Retina (tissue), 1 donor: Measurements from ENCODE around the gene C19orf47.

Source experiments
- DNase-seq: peaks from one replicate; pipeline ENCODE4 v3.0.0-alpha.2; 2016

Gene C19orf47

DNA sequence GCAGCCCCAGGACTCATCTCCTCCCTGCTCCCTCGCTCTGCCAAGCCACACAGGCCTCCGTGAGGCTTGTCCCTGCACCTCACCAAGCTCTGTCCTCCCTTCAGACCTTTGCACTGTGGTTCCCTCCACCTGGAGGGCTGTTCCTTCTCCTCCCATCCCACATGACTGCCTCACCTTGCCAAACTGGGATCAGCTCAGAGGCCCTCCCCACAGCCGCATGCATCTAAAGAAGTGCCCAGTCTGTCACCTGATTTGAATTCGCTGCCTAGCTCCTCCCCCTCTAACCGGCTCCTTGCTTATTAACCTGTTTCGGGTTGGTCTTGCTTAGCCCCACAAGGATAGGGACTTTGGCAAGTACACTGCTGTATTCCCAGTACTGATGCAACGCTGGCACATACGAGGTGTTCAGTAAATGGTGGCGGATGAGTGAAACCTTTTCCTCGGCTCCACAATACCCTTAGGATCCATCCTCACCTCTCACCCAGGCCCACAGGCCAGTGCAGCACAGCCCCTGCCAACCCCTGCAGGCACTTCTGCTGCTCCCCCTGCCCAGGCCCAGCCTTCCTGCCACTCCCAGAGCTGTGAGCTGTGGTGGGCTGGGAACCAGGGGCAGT, 67.5 kb downstream of the C19orf47 start:
- DNase-seq, result no peak

DNA sequence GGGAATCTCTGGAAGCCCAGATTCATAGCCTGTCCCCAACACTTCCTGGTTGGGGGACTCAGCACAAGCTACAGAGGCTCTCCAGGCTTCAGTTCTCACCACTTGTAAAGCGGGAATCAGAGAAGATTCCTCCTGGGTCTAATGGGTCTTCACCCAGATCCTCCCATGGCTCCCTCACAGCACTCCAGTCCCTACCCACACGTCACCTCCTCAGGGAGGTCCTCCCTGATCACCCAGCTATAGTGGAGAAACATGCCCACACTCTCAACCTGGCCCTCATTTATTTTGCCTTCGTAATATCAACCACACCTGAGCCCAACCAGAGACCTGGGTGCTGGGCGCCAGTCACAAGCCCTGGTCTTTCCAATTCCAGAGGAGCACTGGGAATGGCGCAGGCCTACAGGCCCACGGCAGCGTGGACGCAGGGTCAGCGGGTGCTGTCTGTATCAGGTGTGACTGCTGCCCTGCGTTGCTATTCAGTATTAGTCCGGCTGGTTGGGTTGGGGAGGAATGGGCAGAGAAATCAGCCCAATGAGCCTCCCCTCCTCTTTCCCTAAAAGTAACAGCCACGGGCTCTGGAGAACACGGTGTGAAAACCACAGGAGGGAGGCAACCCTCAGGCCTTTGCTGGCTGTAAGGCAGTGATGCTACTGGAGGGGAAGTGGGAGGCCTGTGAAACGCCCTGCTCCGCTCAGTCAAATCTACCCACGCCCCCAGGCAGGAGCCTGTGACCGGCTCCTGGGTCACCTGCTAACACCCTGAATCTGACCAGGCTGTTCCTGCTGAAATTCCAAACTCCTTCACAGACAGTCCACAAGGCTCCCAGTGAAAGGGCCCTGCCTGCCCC, 68.2 kb downstream of the C19orf47 start:
- DNase-seq, result no peak

DNA sequence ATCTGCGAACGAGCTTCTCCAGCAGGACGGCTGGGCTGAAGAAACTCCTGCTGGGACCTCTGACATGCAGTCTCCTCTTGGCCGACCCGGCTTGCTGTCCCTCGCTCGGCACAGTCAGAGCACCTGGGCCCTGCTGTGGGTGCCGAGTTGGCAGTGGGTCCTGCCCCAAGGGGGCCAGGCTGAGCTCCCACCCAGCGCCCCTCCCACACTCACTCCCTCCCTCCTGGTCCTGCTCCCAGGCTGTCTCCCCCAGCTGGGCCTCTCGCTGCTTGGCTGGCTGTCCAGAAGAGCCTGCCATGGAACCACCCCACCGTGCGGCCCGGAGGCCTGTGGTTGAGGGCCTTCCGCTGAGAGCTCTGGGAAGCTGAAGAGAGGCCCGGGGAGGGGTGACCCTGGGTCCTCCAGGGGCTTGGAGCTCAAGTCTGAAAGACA, 69.1 kb downstream of the C19orf47 start:
- peak; percentile 47 for DNase-seq

DNA sequence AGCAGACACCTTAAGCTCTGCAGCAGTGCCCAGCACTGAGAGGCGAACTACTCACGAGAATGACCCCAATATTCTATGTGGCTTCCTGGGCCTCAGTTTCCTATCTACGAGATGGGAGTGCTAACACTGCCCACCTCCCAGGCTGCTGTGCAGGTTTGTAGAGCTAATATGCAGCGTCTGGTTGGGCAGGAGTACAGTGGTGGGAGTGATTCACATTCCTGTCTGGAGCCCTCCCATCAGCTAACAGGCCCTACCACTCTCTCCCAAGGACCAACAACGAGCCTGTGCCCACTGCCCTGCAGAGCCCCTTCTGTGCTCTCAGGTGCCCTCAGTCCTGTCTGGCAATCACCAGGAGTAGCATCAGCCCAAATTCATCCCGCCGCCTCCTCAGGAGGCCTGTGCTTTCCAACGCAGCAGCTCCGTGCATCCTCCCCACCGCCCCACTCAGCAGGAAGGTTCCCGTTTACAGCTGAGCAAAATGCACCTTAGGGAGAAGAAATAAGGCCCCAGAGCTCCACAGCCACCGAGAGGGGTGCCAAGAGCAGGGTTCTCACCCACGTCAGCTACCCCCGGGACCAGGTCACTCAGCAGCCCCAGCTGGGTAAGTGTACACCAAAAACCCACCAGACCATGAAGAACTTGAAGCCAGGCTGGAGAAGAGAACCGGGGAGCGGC, 69.7 kb downstream of the C19orf47 start:
- DNase-seq, result no peak

DNA sequence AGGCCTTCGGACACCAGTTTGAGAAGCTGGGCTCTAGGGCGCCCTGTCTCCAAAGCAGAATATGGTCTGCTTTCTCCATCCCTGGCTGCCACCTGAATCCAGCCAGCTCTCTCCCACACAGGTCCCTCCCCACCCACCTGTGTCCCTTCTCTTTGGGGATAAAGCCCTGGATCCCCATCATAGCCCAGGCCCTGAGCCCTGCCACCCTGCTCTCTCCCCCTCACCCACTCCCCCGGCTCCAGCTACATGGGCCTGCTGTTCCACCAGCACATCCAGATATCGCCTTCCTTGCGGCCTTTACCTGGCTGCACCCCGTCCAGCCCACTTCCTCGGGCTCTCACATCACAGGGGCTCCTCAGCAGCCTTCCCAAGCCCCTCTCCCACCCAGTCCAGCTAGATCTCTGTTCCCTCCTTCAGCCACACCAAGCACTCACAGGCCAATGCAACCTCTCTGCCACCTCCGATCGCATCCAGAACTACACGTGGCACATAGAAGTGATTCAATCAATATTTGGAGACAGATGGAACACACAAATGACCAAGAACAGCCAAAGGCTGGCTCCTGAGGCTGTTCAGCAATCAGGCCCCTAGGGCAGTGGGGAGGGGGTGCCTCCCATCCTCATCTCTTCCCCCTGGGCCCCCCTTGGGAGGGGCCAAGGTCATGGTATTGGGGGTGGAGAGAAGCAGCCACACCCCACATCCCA, 70.7 kb downstream of the C19orf47 start:
- no peak for DNase-seq

DNA sequence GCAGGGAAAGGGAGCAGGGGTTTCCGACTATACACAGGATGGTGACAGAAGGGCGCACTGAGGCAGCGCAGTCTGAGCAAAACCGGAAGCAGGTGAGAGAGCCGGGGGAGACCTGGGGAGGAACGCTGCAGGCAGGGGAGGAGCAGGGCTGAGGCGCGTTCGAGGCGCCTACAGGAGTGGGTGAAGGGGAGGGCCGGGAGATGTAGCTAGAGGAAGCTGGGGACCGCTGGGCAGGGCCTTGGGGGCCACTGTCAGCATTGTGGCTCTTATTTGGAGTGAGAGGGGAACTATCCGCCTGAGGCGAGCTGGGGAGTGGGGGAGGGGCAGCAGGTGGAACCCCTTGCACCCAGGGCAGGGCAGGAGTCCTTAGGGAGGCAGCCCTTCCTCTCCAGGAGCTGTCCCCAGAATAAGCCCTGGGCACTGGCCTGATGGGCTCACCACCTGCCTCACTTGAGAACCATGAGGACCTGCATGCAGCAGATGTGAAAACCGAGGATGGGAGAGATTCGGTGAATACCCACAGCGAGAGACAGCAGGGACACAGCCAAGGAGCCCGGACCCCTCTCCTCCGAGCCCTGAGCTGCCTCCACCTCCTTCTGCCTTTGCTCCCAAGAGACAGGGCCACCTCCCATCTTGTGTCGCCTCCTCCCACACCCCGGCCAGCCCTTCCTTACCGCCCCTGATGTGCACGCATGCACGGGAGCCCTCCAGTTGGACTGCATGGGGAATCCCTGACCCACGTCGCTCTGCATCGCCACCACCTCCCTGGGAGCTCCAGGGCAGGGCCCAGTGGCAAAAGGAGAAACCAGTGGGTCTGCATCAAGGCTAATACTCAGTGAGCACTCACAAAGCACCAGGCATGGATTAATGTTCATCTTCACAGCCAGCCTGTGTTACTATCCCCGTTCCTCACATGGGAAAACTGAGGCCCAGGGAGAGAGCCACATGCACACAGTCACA, 73.3 kb downstream of the C19orf47 start:
- no peak for DNase-seq

DNA sequence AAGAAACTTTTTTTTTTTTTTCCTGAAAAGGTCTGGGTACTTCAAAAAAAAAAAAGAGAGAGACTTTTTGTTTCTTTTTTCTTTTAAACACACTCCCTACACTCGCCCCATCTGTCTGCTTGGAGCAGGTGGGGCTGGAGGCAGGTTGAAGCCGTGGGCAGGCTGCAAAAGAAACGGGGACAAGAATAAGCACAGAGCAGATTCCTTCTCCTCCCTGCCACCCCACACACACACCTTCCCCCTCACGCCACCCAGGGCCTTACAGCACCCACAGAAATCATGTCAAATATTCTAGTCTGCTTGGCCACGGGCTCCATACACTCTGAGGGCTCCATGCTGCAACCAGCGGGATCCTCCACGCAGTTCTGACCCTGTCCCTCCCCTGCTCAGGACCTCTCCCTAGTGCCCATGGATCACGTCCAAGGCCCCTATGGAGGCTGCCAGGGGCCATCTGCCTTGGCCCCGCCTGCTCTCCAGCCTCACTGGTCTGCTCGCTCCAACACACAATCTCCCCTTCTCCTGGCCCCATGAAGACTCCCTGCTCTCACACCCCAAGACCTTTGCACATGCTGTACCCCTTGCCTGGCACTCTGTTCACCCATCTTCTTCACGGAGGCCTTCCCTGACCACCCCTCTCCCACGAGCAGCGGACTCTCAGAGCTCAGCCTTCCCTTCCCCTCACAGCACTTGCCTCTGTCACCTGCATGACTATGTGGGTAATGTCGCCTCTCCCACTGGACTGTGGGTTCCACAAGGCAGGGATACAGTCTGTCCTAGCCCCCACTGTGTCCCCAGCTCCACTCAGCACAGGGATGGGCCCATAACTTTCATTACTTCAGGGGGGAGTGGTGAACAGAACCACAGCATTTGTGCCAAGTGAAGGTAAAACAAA, 74.5 kb downstream of the C19orf47 start:
- no peak for DNase-seq

DNA sequence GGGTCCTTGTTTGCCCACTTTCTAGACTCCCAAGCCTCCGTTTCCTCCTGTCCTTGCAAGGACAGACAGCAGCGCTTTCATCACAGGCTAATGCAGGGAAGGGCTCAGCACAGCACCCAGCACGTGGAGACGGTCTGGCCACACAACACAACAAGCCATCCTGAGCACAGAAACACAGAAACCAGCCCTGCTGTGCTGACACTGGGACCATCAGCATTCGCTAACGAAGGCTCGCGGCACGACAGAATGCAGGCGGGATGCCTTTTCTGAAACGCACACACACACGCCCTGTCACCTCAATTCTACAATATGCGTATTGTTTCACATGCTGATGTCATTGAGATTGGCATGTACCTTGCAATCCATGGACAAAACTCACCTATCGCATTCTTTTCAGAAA, 75.9 kb downstream of the C19orf47 start:
- DNase-seq, result no peak

DNA sequence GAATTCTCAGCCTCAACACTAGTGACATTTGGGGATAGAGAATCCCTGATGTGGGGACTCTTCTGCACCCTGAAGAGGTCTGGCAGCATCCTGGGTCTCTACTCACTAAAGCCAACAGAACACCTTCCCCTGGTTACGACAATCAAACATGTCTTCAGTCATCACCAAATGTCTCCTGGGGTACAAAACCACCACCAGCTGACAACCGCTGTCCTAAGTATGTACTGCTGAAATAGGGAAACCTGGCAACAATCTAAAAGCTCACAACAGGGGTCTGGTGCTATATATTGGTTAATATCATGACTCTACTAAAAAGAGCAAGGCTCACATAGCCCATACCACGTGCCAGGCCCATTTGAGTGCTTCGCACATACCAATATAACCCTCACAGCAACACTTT, 76.5 kb downstream of the C19orf47 start:
- no peak for DNase-seq

DNA sequence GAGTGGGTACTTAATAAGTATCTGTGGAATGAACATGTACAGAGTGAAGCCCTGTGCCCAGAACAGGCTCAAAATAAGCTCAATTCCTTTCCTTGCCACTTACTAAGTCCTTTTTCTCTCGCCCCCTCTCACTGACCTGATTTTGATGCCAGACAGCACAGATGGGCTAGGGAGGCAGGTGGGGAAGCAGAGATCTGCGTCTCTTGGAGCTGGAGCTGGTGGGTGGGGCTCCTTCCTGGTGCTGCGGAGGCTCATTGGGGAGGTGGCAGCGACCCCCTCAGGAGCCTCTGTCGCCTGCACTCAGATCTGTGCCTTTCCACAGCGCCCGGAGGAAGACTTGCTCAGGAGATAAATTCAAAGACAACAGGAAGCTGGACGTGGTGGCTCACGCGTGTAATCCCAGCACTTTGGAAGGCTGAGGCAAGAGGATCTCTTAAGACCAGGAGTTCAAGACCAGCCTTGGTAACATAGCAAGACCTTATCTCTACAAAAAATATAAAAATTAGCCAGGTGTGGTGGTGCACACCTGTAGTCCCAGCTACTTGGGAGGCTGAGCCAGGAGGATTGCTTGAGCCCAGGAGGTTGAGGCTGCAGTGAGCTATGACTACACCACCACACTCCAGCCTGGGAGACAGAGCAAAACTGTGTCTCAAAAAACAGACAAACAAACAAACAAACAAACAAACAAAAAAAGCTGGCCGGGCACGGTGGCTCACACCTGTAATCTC, 77.7 kb downstream of the C19orf47 start:
- no peak for DNase-seq
